GM10847 (cell line): Measurements from ENCODE around the gene TMEM87B.

Experiments used
- POLR2A ChIP-seq: IDR thresholded peaks from 2 replicates; pipeline ENCODE4 v1.6.1; 2011; ENCODE audit not compliant: insufficient read length; ENCODE audit errors: extremely low read depth

TMEM87B gene

GRCh38 chr2:112085375-112085730 is 30.3 kb downstream of the TMEM87B start:
- no peak for TF ChIP-seq POLR2A

GRCh38 chr2:112085916-112086669 is 31.0 kb downstream of the TMEM87B start:
- TF ChIP-seq POLR2A: no peak

DNA sequence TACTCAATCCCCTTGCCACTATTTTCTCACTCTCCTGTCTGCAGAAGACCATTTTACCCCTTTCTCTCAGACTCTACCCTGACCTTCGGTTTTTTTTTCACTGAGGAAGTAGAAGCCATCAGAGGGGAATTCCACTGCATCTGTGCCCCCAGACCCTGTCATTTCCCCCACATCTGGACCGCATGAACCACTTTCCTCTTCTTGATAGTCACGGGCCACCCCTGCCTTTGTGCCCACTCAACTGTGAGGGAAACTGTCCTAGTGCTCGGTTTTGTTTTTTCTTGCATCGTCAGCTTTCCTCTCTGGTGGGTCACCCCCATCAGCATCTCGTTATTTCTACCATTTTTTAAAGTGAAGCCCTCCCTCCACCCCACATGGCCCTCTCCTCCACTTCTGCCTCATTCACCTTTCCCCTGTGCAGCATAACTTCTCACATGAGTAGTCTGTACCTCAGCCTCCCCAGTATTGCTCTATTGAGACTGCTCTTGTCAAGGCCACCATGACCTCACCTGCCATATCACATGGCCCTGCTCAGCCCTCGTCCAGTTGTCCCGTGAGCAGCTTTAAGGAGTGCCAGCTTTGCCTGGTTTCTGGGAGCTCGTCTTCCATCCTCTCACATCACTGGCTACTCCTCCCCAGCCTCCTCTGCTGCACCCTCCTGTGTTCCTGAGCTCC is 32.4 kb downstream of the TMEM87B start:
- no peak for TF ChIP-seq POLR2A

GRCh38 chr2:112089375-112089774 is 34.3 kb downstream of the TMEM87B start:
- no peak for TF ChIP-seq POLR2A

GRCh38 chr2:112092286-112093041 is 37.4 kb downstream of the TMEM87B start:
- no peak for TF ChIP-seq POLR2A

DNA sequence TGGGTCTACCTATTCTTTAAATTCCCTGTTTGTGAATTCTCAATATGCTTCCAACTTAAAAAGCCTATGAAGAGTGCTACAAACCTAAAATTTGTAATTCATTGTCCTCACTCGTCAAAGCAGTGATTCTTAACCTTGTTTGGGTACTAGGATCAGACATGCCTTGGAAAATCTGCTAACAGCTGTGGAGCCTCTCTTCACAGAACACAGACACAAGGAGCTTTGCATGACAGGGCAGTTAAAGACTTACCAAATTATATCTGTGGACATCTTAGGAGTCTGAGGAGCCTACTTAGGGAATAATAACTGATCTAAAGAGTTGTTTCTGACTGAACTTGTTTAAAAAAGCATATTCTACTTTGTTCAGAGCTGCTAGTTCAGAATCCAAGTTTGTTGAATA is 38.1 kb downstream of the TMEM87B start:
- no peak for TF ChIP-seq POLR2A

DNA sequence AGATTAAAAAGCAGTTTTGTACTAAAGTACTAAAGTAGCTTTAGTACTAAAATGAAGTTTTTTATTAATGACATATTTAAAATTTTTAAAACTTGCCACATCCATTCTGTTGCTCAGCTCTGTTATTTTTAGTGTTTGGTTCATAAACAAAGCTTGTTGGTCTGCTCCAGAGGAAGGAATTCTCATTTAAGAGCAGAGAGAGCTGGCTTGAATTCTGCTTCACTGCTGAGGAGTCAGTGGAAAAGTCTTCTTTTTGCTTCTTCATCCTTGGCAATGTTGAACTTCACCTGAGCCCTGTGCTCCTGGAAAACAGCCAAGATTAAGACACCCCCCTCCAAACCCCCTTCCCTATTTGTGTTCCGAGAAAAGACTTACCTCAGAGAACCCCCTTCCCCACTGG is 40.6 kb downstream of the TMEM87B start:
- TF ChIP-seq POLR2A: no peak

GRCh38 chr2:112096098-112096497 is 41.0 kb downstream of the TMEM87B start:
- TF ChIP-seq POLR2A: no peak

DNA sequence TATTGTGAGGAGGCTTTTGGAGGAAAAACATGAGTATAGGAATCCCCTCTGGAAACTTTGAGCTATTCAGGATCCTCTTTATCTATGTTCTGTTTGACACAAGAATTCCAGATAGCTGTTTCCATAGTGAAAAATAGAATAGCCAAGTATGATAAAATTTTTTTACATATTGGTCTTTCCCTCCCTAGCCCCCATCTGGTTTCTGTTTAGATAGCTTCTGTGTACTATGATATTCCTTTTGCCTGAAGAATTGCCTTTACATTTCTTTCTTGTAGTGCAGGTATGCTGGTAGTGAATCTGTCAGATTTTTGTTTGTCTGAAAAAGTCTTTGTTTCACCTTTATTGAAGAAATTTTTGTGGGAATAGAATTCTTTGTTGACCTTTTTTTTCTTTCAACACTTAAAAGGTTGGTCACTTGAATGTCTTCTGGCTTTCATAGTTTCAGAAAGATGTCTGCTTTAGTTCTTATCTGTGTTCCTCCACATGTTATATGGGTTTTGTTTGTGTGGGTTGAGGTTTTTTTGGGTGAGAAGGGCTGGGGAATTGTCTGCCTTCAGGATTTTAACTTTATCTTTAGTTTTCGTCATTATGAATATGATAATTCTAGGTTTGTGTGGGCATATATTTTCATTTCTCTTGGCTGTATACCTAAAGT is 53.2 kb downstream of the TMEM87B start:
- no peak for TF ChIP-seq POLR2A

DNA sequence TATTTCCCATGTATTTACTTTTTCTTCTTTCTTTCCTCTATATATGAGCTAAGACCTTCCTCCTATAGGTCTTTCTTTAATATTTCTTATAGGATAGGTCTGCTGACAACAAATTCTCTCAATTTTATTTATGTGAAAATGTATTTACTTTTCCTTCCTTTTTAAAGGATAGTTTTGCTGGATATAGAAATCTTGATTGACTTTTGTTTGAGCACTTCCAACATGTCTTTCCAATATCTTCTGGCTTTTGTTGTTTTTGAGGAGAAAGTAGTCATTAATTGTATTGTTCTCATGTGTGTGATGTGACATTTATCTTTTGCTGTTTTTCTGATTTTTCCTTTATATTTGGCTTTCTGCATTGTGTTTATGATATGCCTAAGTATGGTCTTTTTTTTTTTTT is 54.2 kb downstream of the TMEM87B start:
- no peak for TF ChIP-seq POLR2A

- TF ChIP-seq POLR2A: no peak
Measured at GRCh38 chr2:112110966-112111365, 55.9 kb downstream of the TMEM87B start.

- TF ChIP-seq POLR2A: no peak
Measured at GRCh38 chr2:112118148-112118547, 63.1 kb downstream of the TMEM87B start.

- no peak for TF ChIP-seq POLR2A
Measured at GRCh38 chr2:112121682-112122254, 66.7 kb downstream of the TMEM87B start.

DNA sequence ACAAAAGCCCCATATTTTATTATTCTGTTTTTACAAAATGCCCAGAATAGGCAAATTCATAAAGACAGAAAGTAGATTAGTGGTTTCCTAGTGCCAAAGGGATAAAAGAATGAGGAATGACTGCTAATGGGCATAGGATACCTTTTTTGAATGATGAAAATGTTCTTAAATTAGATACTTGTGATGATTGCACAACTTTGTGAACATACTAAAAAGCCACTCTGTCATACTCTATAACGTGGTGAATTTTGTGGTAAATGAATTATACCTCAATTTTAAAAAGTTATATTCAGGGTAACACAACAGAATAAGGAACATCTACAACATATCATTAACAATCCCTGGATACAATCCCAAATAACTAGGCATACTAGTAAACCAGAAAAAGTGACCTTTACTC is 74.0 kb downstream of the TMEM87B start:
- no peak for TF ChIP-seq POLR2A

GRCh38 chr2:112133344-112133743 is 78.3 kb downstream of the TMEM87B start:
- no peak for TF ChIP-seq POLR2A

DNA sequence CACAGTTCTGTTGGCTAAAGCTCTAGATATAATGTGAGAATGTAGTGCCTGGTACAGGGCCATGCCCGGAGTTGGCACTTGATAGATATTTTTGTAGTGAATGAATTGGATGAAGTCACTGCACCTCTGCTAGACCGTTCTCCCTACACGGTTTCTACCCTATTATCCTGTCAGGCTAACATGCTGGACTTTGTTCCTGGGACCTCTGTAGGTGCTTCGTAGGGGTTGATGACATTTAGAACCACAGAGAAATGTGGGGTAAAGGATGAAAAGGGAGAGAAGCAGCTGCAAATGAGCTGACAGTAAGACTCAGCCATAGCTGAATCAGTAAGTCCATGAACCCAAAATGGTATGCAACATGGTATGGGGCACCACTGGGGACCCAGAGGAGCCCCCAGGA is 79.1 kb downstream of the TMEM87B start:
- no peak for TF ChIP-seq POLR2A

GRCh38 chr2:112136096-112136495 is 81.0 kb downstream of the TMEM87B start:
- no peak for TF ChIP-seq POLR2A
